NCI-H2196 treated with DMSO at 0.1 percent for 48 hours (cell line): Measurements from ENCODE around the gene PIP4P1.
"Not testable (repeated sequence)": the region's sequence is repeated elsewhere in the genome, so short reads cannot be mapped to it uniquely, and the experiment has no call there.

Experiments used
- DNase-seq: peaks from one replicate; lab custom pipeline; 2025; ENCODE audit not compliant: unreplicated experiment; lab: John Stamatoyannopoulos, UW

Gene PIP4P1

GRCh38 chr14:20477211-20477876 lies 16.1 kb upstream of the PIP4P1 start:
- peak; percentile 48 for DNase-seq

- DNase-seq = no peak
Measured at GRCh38 chr14:20476776-20477175, 15.5 kb upstream of the PIP4P1 start.

GRCh38 chr14:20472536-20473169 lies 11.4 kb upstream of the PIP4P1 start:
- no peak for DNase-seq

- no peak for DNase-seq
Measured at GRCh38 chr14:20470603-20470901, 9.3 kb upstream of the PIP4P1 start.

GRCh38 chr14:20469890-20470602 lies 8.8 kb upstream of the PIP4P1 start:
- no peak for DNase-seq

- DNase-seq = peak; percentile 87
Measured at GRCh38 chr14:20469242-20469889, 8.1 kb upstream of the PIP4P1 start, which contains the start of gene PNP. Gene PNP (plus strand): TSS chr14:20469406. CDS start chr14:20469525, 119 bp downstream.

- DNase-seq = no peak
Measured at GRCh38 chr14:20468764-20469241, 7.6 kb upstream of the PIP4P1 start.

GRCh38 chr14:20460458-20461224 lies 593 bp downstream of the PIP4P1 start:
- no peak for DNase-seq

GRCh38 chr14:20458031-20458789 lies 3.0 kb downstream of the PIP4P1 start:
- DNase-seq = no peak

GRCh38 chr14:20456971-20457370 lies 4.3 kb downstream of the PIP4P1 start:
- no peak for DNase-seq

GRCh38 chr14:20455355-20456300 lies 5.6 kb downstream of the PIP4P1 start:
- DNase-seq = peak; percentile 88

- DNase-seq = peak; percentile 97
Measured at GRCh38 chr14:20454516-20455354, 6.5 kb downstream of the PIP4P1 start, which contains the start of the genes APEX1 and OSGEP. Gene APEX1 (plus strand): TSS chr14:20455226. CDS start chr14:20455646, 420 bp downstream. Gene OSGEP (minus strand): TSS chr14:20454812. CDS start chr14:20454683, 129 bp downstream.

- DNase-seq = not testable (repeated sequence)
Measured at GRCh38 chr14:20452831-20453230, 8.4 kb downstream of the PIP4P1 start.

- no peak for DNase-seq
Measured at GRCh38 chr14:20446889-20447288, 14.3 kb downstream of the PIP4P1 start.

- DNase-seq = not testable (repeated sequence)
Measured at GRCh38 chr14:20443650-20444049, 17.6 kb downstream of the PIP4P1 start.

GRCh38 chr14:20441461-20441860 lies 19.8 kb downstream of the PIP4P1 start:
- no peak for DNase-seq

GRCh38 chr14:20440882-20441281 lies 20.4 kb downstream of the PIP4P1 start:
- DNase-seq = no peak

- DNase-seq = no peak
Measured at GRCh38 chr14:20440465-20440864, 20.8 kb downstream of the PIP4P1 start.
